CD4-positive, alpha-beta T cell treated with Interleukin-21 for 1 hour (primary cell): Measurements from ENCODE around the gene CNIH3.
"Not testable (repeated sequence)": the region's sequence is repeated elsewhere in the genome, so short reads cannot be mapped to it uniquely, and the experiment has no call there.

Source experiments
- DNase-seq: peaks from one replicate; pipeline ENCODE4 v3.0.0-alpha.2; 2020

CNIH3 gene

GRCh38 chr1:224644553-224645154 is 28.5 kb downstream of the CNIH3 start:
- peak; percentile 64 for DNase-seq

GRCh38 chr1:224647449-224647848 is 31.3 kb downstream of the CNIH3 start:
- DNase-seq: no peak

- no peak for DNase-seq
These were observed 34.2 kb downstream of the CNIH3 start for GRCh38 chr1:224650290-224650689.

GRCh38 chr1:224651188-224651587 is 35.1 kb downstream of the CNIH3 start:
- DNase-seq: no peak

- DNase-seq: no peak
These were observed 40.3 kb downstream of the CNIH3 start for GRCh38 chr1:224656392-224656791.

DNA sequence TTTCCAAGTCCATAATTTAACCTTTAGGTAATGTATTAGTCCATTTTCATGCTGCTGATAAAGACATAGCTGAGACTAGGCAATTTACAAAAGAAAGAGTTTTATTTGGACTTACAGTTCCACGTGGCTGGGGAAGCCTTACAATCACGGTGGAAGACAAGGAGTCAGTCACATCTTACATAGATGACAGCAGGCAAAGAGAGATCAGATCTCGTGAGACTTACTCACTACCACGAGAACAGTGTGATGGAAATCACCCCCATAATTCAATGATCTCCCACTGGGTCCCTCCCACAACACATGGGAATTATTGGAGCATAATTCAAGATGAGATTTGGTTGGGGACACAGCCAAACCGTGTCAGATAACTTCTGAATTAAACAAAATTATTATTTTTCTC is 44.0 kb downstream of the CNIH3 start:
- DNase-seq: no peak

DNA sequence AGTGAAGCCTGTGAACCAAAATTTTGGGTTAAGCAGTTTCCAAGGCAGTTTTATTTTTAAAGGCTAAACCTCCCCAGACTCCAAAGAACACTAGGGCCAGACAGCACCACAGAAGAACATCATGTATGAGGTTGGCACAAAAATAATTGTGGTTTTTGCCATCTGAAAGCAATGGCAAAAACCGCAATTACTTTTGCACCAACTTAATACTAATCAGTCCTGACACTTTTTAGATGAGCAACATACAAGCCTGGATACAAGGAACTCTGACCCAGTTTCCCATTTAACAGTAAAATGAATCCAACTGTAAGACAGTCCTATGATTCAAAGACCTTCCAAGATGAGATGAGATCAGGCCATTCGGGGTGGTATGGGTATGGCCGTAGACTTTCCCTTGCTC is 46.8 kb downstream of the CNIH3 start:
- no peak for DNase-seq

- no peak for DNase-seq
These were observed 48.9 kb downstream of the CNIH3 start for GRCh38 chr1:224665016-224665415.

- no peak for DNase-seq
These were observed 50.0 kb downstream of the CNIH3 start for GRCh38 chr1:224666078-224666477.

- DNase-seq: no peak
These were observed 50.8 kb downstream of the CNIH3 start for GRCh38 chr1:224666913-224667312.

DNA sequence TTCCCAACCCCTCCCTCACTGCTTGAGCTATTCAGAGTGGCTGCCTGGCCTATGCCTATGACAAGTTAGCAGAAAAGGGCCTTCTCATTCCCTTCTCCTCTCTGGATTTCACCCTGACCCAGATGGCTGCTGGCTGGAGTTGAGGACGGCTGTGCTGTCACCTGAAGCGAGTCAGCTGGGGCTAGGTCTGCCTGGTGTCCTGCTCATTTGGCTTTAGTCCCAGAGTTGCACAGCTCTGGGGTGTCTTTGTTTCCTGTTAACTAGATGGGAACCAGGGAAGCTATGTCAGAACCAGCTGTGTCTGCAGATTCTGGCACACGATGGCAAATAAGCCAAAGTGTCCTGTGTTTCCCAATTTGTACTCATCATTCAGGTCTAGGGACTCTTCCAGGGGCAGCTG is 52.9 kb downstream of the CNIH3 start:
- DNase-seq: no peak

DNA sequence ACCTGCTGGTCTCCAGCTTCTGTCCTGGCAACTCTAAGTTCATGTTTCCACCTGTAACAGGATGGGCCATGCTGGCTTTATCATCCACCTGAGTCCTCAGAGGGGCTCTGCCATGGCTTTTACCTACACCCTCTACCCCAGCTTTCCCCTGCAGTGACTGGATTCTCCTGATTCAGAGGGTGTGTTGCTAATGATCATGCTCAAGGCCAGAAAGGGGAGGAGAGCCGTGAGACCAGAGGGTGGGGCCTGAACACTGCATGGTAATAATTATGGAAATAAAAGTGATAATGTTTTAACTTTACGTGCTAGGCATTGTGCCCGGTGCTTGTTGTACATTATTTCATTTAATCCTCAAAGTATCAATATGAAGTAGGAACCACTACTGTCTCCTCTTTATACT is 53.3 kb downstream of the CNIH3 start:
- no peak for DNase-seq

DNA sequence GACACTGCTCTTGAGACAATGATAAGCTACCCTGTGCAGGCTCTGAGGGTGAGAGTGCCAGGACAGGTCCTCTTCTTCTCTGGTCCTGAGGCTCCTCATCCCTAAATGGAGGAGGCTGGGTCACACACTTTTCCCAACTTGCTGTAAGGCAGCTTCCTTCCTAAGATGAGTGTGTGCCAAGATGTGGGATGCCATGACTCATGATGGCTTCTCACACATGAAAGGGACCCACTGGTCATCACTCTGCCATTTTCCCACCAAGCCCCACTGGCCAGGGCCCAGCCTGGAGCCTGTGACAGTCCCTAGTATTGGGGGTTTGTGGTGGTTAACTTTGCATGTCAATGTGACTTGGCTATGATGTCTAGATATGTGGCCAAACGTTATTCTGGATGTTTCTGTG is 54.4 kb downstream of the CNIH3 start:
- no peak for DNase-seq

- no peak for DNase-seq
These were observed 55.0 kb downstream of the CNIH3 start for GRCh38 chr1:224671076-224671475.

GRCh38 chr1:224673141-224673540 is 57.0 kb downstream of the CNIH3 start:
- DNase-seq: no peak

DNA sequence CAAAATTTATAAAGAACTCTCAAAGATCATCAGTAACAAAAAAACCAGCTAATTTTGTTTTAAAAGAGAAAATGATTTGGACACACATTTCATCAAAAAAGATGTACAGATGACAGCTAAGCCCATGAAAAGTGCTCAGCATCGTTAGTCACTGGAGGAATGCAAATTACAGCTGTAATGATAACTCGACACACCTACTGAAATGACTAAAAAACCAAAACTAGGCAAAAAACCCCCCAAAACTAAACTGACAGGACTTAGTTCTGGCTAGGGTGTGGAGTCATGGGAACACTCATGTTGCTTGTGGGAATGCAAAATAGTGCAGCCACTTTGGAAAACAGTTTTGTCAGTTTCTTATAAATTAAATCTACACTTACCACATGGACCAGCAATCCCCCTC is 59.5 kb downstream of the CNIH3 start:
- no peak for DNase-seq

- DNase-seq: no peak
These were observed 60.4 kb downstream of the CNIH3 start for GRCh38 chr1:224676551-224676950.

- no peak for DNase-seq
These were observed 62.1 kb downstream of the CNIH3 start for GRCh38 chr1:224678168-224678567.

DNA sequence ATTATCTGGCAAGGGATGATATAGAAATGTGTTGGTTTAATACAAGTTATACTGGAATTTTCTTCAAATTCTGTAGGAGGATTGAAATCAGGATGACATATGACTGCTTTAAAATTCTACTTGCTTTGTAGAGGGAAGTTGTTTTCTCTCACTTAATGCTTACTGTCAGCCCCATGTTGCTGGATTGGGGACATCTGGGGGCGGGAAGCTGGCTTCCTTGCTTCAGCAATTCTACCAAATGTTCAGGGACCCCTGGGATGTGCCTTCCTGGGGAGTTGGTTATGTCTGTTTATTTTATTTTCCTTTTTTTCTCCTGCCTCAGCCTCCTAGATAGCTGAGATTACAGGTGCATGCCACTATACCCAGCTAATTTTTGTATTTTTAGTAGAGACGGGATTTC is 63.5 kb downstream of the CNIH3 start:
- DNase-seq: no peak

GRCh38 chr1:224681816-224682215 is 65.7 kb downstream of the CNIH3 start:
- DNase-seq: no peak

GRCh38 chr1:224683936-224684335 is 67.8 kb downstream of the CNIH3 start:
- no peak for DNase-seq

- no peak for DNase-seq
These were observed 68.9 kb downstream of the CNIH3 start for GRCh38 chr1:224684979-224685425.

- DNase-seq: not testable (repeated sequence)
These were observed 70.0 kb downstream of the CNIH3 start for GRCh38 chr1:224686140-224686539.

DNA sequence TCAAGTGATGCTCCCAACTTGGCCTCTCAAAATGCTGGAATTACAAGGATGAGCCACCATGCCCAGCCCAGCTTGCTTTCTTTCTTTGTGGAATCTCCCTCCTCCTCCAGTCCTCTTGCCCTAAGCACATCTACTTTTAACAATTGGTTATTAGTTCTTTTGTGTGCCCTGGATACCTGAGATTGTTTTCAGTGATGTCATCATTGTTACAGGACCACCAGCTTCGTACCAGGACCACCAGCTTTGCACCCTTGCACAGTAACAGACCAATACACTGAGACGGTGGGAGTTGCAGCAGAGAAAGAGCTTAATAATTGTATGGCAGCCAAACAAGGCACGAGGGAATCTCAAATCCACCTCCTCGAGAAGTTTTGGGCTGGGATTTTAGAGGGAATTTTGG is 71.3 kb downstream of the CNIH3 start:
- no peak for DNase-seq

- no peak for DNase-seq
These were observed 73.3 kb downstream of the CNIH3 start for GRCh38 chr1:224689374-224689773.

GRCh38 chr1:224690576-224690975 is 74.5 kb downstream of the CNIH3 start:
- DNase-seq: no peak
